ENCODE measurements around the gene TMEM132C.

DNA sequence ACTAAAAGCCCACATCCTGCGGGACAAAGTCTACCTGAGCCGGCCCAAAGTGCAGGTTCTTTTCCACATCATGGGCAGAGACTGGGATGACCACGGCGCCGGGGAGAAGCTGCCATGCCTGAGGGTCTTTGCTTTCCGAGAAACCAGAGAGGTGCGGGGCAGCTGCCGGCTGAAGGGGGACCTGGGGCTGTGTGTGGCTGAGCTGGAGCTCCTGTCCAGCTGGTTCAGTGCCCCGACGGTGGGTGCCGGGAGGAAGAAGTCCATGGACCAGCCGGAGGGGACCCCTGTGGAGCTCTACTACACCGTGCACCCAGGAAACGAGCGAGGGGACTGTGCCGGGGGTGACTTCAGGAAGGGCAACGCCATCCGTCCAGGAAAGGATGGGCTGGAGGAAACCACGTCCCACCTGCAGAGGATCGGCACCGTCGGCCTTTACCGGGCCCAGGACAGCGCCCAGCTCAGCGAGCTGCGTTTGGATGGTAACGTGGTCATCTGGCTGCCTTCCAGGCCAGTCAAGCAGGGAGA is 148.1 kb downstream of the TMEM132C start:
- TF ChIP-seq FOXK2 (IDR thresholded peaks at IDR 0.05) (no peak), ZNF384 (IDR thresholded peaks at IDR 0.05) (no peak)
